GM12875 (cell line): ENCODE data around the gene CSNK1G2.

ENCODE experiments used
- H3K4me3 ChIP-seq: one replicate; pipeline ENCODE4 v1.5.1; 2011; ENCODE audit warnings: low read depth, low read length, control low read depth
- CTCF ChIP-seq: IDR thresholded peaks from 2 replicates; pipeline ENCODE4 v1.5.1; 2011; ENCODE audit warnings: low read depth, mild to moderate bottlenecking, control low read depth, inconsistent platforms, low read length, moderate library complexity, borderline replicate concordance; ENCODE audit not compliant: insufficient read depth

The CSNK1G2 gene

GRCh38 chr19:1979642-1980041 lies 38.7 kb downstream of the CSNK1G2 start:
- no peak for TF ChIP-seq CTCF
- no peak overlapping the region for H3K4me3 ChIP-seq

- H3K4me3 ChIP-seq, result no peak overlapping the region
- TF ChIP-seq CTCF, result no peak
Measured at GRCh38 chr19:1980091-1980808, 39.3 kb downstream of the CSNK1G2 start.

GRCh38 chr19:1980809-1981181 lies 39.8 kb downstream of the CSNK1G2 start:
- no peak for TF ChIP-seq CTCF

GRCh38 chr19:1981253-1981652 lies 40.3 kb downstream of the CSNK1G2 start:
- no peak for TF ChIP-seq CTCF
- no peak overlapping the region for H3K4me3 ChIP-seq

More at GRCh38 chr19:1980809-1981181, 39.8 kb downstream of the CSNK1G2 start:
- H3K4me3 ChIP-seq, result no peak overlapping the region

GRCh38 chr19:1984357-1984756 lies 43.4 kb downstream of the CSNK1G2 start:
- no peak overlapping the region for H3K4me3 ChIP-seq
- no peak for TF ChIP-seq CTCF

GRCh38 chr19:1985588-1986356 lies 44.8 kb downstream of the CSNK1G2 start:
- TF ChIP-seq CTCF, result no peak

More at GRCh38 chr19:1985588-1986356, 44.8 kb downstream of the CSNK1G2 start:
- H3K4me3 ChIP-seq, result no peak overlapping the region
